Measurements from ENCODE around the gene ADD2. TPM values are rescaled to one million over a fixed set of nuclear protein-coding genes. Genes with fewer than 3 reads are reported as not detected.

The ADD2 gene
- total RNA-seq, 4 donors from 2014 or later: 0.40 to 1.9 (median 1.1) TPM

GRCh38 chr2:70808983-70809958, 41.3 kb upstream of the ADD2 start:
- TF ChIP-seq POLR2AphosphoS5 (IDR thresholded peaks at IDR 0.05) (no peak), EP300 (IDR thresholded peaks at IDR 0.05; ENCODE audit: low read depth) (no peak)
- TF ChIP-seq, protein P1, sequence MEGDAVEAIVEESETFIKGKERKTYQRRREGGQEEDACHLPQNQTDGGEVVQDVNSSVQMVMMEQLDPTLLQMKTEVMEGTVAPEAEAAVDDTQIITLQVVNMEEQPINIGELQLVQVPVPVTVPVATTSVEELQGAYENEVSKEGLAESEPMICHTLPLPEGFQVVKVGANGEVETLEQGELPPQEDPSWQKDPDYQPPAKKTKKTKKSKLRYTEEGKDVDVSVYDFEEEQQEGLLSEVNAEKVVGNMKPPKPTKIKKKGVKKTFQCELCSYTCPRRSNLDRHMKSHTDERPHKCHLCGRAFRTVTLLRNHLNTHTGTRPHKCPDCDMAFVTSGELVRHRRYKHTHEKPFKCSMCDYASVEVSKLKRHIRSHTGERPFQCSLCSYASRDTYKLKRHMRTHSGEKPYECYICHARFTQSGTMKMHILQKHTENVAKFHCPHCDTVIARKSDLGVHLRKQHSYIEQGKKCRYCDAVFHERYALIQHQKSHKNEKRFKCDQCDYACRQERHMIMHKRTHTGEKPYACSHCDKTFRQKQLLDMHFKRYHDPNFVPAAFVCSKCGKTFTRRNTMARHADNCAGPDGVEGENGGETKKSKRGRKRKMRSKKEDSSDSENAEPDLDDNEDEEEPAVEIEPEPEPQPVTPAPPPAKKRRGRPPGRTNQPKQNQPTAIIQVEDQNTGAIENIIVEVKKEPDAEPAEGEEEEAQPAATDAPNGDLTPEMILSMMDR (IDR thresholded peaks at IDR 0.05): no peak
- in situ Hi-C loops (cut with MboI; ENCODE audit: low pct_ligation_motif_present in 1 of 4, low pct_unique_long_range_greater_than_20kb in 1 of 4, low sequenced_read_pairs in 3 of 4): no loop called here
- no peak for DNase-seq
- intact Hi-C loops (cut with DNase I; ENCODE audit: low total_unique reads): no loop called here
- Histone ChIP-seq H3K36me3 (no peaks in the 10 kb centered on the region), H3K27me3 (peaks cover 15% of the 10 kb centered on the region), H3K27ac (no peak overlapping the region), H3K4me3 (no peak overlapping the region), H3K9me3 (no peaks in the 10 kb centered on the region), H3K4me1 (no peaks in the 10 kb centered on the region)
- WGBS, 2 donors (ENCODE audit: low coverage in 1 of 2): 80 to 100% methylated on average over 1 to 12 of the region's 12 CpGs

DNA sequence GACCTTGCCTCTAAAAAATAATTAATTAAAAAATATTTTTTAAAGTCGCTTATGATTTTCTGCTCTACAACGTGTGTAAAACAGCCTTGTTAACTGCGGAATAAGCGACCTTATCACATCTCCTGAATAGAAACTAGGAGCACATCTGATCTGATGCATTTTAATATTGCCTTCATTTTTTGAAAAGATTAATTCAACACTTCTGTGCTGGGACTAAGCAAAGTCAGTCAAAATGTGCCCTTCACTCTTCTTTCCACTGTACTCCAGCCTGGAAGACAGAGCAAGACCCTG, 39.8 kb upstream of the ADD2 start:
- H3K27ac ChIP-seq: no peak overlapping the region
- no peaks in the 10 kb centered on the region for H3K4me1 ChIP-seq
- in situ Hi-C loops (cut with MboI; ENCODE audit: low pct_ligation_motif_present in 1 of 4, low pct_unique_long_range_greater_than_20kb in 1 of 4, low sequenced_read_pairs in 3 of 4): no loop called here
- H3K27me3 ChIP-seq: peaks cover 15% of the 10 kb centered on the region
- no peak overlapping the region for H3K4me3 ChIP-seq
- 88% methylated on average over 4 of the region's 4 CpGs for WGBS, 2 donors (ENCODE audit: low coverage in 1 of 2)
- TF ChIP-seq EP300 (IDR thresholded peaks at IDR 0.05; ENCODE audit: low read depth) (no peak), POLR2AphosphoS5 (IDR thresholded peaks at IDR 0.05) (no peak), POLR2A (IDR thresholded peaks at IDR 0.05) (no peak)
- TF ChIP-seq, protein P1 (IDR thresholded peaks at IDR 0.05): no peak
- intact Hi-C loops (cut with DNase I; ENCODE audit: low total_unique reads): no loop called here
- H3K36me3 ChIP-seq: no peaks in the 10 kb centered on the region
- no peak for DNase-seq
- no peaks in the 10 kb centered on the region for H3K9me3 ChIP-seq

- no peaks in the 10 kb centered on the region for H3K9me3 ChIP-seq
- H3K27ac ChIP-seq: no peak overlapping the region
- TF ChIP-seq POLR2A (IDR thresholded peaks at IDR 0.05): no peak
- TF ChIP-seq, protein P1 (IDR thresholded peaks at IDR 0.05): no peak
- TF ChIP-seq EP300 (IDR thresholded peaks at IDR 0.05; ENCODE audit: low read depth): no peak
- TF ChIP-seq POLR2AphosphoS5 (IDR thresholded peaks at IDR 0.05): no peak
- peaks cover 15% of the 10 kb centered on the region for H3K27me3 ChIP-seq
- no peak for DNase-seq
- intact Hi-C loops (cut with DNase I; ENCODE audit: low total_unique reads) (no loop called here), in situ Hi-C loops (cut with MboI; ENCODE audit: low pct_ligation_motif_present in 1 of 4, low pct_unique_long_range_greater_than_20kb in 1 of 4, low sequenced_read_pairs in 3 of 4) (no loop called here)
- no peaks in the 10 kb centered on the region for H3K4me1 ChIP-seq
- no peak overlapping the region for H3K4me3 ChIP-seq
- H3K36me3 ChIP-seq: no peaks in the 10 kb centered on the region
- WGBS, 2 donors (ENCODE audit: low coverage in 1 of 2): 81 to 85% methylated on average over 5 to 6 of the region's 6 CpGs
Measured at GRCh38 chr2:70807102-70807827, 39.3 kb upstream of the ADD2 start.

DNA sequence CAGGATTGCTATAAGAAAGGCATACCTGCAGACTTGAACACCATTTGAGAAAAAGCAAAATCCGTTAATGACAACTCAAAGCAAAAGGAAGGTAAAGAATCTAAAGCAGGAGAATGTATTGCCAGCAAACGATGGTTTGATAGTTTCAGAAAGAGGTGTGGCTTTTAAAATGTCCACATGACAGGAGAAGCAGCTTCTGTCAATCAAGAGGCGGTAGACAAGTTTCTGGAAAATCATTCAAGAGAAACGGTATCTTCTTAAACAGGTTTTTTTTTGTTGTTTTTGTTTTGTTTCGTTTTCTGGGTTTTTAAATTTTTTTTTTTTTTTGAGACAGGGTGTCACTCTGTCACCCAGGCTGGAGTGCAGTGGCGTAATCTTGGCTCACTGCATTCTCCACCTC, 38.6 kb upstream of the ADD2 start:
- no peaks in the 10 kb centered on the region for H3K36me3 ChIP-seq
- H3K27ac ChIP-seq: no peak overlapping the region
- no peak for DNase-seq
- H3K4me3 ChIP-seq: no peak overlapping the region
- intact Hi-C loops (cut with DNase I; ENCODE audit: low total_unique reads) (no loop called here), in situ Hi-C loops (cut with MboI; ENCODE audit: low pct_ligation_motif_present in 1 of 4, low pct_unique_long_range_greater_than_20kb in 1 of 4, low sequenced_read_pairs in 3 of 4) (no loop called here)
- H3K9me3 ChIP-seq: no peaks in the 10 kb centered on the region
- 43 to 56% methylated on average over 6 of the region's 6 CpGs for WGBS, 2 donors (ENCODE audit: low coverage in 1 of 2)
- TF ChIP-seq, protein P1 (IDR thresholded peaks at IDR 0.05): no peak
- no peak for TF ChIP-seq EP300 (IDR thresholded peaks at IDR 0.05; ENCODE audit: low read depth)
- TF ChIP-seq POLR2AphosphoS5 (IDR thresholded peaks at IDR 0.05): no peak
- H3K4me1 ChIP-seq: no peaks in the 10 kb centered on the region
- peaks cover 15% of the 10 kb centered on the region for H3K27me3 ChIP-seq

Data from transverse colon (tissue), 4 donors.